Activated CD4-positive, alpha-beta T cell treated with anti-CD3 and anti-CD28 coated beads, Interleukin-2, amount 10 ng/mL, durations not matched to agents 24 days and 14 days (primary cell): ENCODE data around the gene C1QC. TPM values are rescaled to one million over a fixed set of nuclear protein-coding genes. Genes with fewer than 3 reads are reported as not detected.

Experiments
- DNase-seq: peaks from one replicate; pipeline ENCODE4 v3.0.0; 2022
- H3K27ac Mint-ChIP-seq: one replicate; pipeline ENCODE4 v1.8.0; 2022; ENCODE audit warnings: mild to moderate bottlenecking, mixed read lengths
- H3K27me3 Mint-ChIP-seq: one replicate; pipeline ENCODE4 v1.8.0; 2022; ENCODE audit warnings: mixed read lengths
- H3K36me3 Mint-ChIP-seq: one replicate; pipeline ENCODE4 v1.8.0; 2022; ENCODE audit warnings: low read depth, mild to moderate bottlenecking, mixed read lengths
- H3K4me1 Mint-ChIP-seq: one replicate; pipeline ENCODE4 v1.8.0; 2021; ENCODE audit warnings: mixed read lengths
- H3K4me3 Mint-ChIP-seq: one replicate; pipeline ENCODE4 v1.8.0; 2022; ENCODE audit warnings: mild to moderate bottlenecking, moderate library complexity, mixed read lengths
- H3K9me3 Mint-ChIP-seq: one replicate; pipeline ENCODE4 v1.8.0; 2021; ENCODE audit warnings: mixed read lengths
- intact Hi-C: fragments of 100-400 bp; cut with micrococcal nuclease; formaldehyde crosslinking; loops from one replicate; pipeline ENCODE4 v1.15.1; 2023
- total RNA-seq: library from RNA; stranded (reverse); gene quantifications from 2 replicates; pipeline ENCODE4 v1.2.3, GENCODE V29; 2022

Gene C1QC
- not detected in 2 replicates for total RNA-seq

DNA sequence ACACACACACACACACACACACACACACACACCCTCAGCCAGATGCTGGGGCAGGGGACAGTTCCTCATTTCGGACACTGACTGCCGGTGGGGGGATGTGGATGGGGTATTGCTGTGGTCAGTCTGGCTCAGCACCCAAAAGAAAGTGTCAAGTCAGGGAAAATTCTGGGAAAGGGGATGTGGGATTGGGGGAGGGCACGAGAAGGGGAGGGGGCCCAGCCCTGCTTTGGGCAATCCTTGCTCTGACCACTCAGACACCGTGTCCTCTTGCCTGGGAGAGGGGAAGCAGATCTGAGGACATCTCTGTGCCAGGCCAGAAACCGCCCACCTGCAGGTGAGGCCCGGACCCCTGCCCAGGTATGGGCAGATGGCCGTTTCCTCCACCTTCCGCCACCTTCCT lies at the start of gene C1QC:
Gene C1QC (plus strand): TSS at position 253 of the 400 bp plus-strand sequence. CDS start 391 bp downstream, outside the sequence.
- H3K9me3 Mint-ChIP-seq, result no peaks in the 10 kb centered on the region
- H3K4me1 Mint-ChIP-seq, result no peaks in the 10 kb centered on the region
- no peaks in the 10 kb centered on the region for H3K36me3 Mint-ChIP-seq
- H3K27ac Mint-ChIP-seq, result no peak within 1 kb of the TSS
- no peak within 1 kb of the TSS for H3K4me3 Mint-ChIP-seq
- no peak for DNase-seq
- no peaks in the 10 kb centered on the region for H3K27me3 Mint-ChIP-seq
- intact Hi-C loops, result loop anchor here (5.0 kb wide), 1 partner anchor 511 kb away; no protein-coding TSS in a partner anchor

DNA sequence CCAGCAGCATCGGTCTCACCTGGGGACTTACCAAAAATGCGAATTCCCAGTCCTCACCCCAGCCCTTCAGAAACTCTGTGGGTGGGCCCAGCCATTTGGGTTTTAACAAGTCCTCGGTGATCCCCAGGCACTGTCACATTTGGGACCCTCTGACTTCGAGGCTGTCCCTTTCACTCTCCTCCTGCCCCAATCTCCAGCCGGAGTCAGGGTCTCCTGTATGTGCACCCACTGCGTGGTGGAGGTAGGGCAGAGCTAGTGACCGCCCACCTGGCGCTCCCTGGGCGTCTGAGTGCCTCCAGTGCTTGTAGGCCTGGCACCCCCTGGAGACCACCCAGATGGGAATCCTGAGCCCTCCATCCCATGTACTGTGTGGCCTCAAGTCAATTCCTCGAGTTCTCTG lies 49.0 kb upstream of the C1QC start:
- no peak for DNase-seq

DNA sequence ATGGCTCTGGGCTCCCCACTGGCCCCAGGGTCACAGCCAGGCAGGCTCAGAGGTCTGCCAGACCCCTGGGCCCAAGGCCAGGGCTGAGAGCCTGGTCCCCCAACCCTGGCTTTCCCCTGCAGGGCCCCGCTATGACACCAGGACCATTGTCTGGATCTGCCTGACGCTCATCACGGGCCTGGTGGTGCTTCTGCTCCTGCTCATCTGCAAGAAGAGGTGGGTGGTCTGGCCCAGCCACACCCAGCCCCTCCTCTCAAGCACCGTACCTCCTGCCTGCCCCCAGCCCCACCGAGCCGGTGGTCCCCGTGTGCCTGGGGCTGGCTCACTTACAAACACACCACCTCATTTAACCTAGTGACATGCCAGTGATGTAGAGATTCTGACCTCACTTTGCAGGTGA lies 48.3 kb upstream of the C1QC start:
- Mint-ChIP-seq H3K9me3 (no peaks in the 10 kb centered on the region), H3K4me1 (no peaks in the 10 kb centered on the region), H3K36me3 (no peaks in the 10 kb centered on the region), H3K4me3 (no peak overlapping the region), H3K27me3 (no peaks in the 10 kb centered on the region), H3K27ac (no peak overlapping the region)
- intact Hi-C loops, result no loop called here
- DNase-seq, result no peak

More for the DNA sequence above, 49.0 kb upstream of the C1QC start:
- Mint-ChIP-seq H3K27me3 (no peaks in the 10 kb centered on the region), H3K27ac (no peak overlapping the region), H3K9me3 (no peaks in the 10 kb centered on the region), H3K4me1 (no peaks in the 10 kb centered on the region), H3K36me3 (no peaks in the 10 kb centered on the region), H3K4me3 (no peak overlapping the region)
- intact Hi-C loops, result no loop called here

DNA sequence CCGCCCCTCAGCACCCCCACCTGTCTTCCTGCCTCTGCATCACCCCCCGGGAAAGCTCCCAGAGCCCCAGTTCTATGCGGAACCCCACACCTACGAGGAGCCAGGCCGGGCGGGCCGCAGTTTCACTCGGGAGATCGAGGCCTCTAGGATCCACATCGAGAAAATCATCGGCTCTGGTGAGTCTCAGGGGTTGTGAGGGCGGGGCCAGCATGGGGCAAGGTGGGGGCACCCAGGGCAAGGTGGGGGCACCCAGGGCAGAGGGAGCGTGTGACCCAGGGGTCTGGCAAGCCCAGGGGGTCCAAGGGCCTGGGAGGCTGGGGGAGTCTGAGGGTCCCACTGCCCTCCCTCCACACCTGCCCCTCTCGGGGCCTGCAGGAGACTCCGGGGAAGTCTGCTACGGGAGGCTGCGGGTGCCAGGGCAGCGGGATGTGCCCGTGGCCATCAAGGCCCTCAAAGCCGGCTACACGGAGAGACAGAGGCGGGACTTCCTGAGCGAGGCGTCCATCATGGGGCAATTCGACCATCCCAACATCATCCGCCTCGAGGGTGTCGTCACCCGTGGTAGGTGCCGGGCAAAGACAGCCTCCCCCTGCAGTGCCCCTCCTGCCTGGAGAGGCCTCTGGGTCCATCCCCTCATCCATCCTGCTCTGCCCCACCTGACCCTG lies 46.0 kb upstream of the C1QC start:
- Mint-ChIP-seq H3K36me3 (no peaks in the 10 kb centered on the region), H3K4me1 (no peaks in the 10 kb centered on the region), H3K9me3 (no peaks in the 10 kb centered on the region), H3K4me3 (no peak overlapping the region), H3K27me3 (no peaks in the 10 kb centered on the region), H3K27ac (no peak overlapping the region)
- intact Hi-C loops, result no loop called here
- no peak for DNase-seq

DNA sequence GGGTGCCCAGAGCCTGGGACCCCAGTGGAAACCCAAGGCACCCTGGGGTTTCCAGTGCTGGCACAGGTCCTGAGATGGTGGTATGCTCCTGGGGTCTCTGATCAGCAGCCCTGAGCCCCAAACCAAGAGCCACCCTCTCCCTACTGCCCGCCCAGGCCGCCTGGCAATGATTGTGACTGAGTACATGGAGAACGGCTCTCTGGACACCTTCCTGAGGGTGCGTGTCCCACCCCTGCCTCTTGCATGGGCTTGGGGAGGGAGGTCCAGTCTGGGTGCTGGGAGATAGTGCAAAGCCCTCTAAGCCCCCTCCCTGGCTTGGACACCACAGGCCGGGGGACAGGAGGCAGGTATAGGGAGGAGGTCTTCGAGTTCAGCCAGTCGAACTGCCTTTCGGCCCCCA lies 45.4 kb upstream of the C1QC start:
- Mint-ChIP-seq H3K36me3 (no peaks in the 10 kb centered on the region), H3K27me3 (no peaks in the 10 kb centered on the region), H3K9me3 (no peaks in the 10 kb centered on the region), H3K4me1 (no peaks in the 10 kb centered on the region), H3K4me3 (no peak overlapping the region), H3K27ac (no peak overlapping the region)
- intact Hi-C loops, result no loop called here
- no peak for DNase-seq

GRCh38 chr1:22598736-22599135 lies 44.7 kb upstream of the C1QC start:
- H3K4me3 Mint-ChIP-seq, result no peak overlapping the region
- no peak for DNase-seq
- intact Hi-C loops, result no loop called here
- no peaks in the 10 kb centered on the region for H3K4me1 Mint-ChIP-seq
- H3K27ac Mint-ChIP-seq, result no peak overlapping the region
- no peaks in the 10 kb centered on the region for H3K9me3 Mint-ChIP-seq
- H3K27me3 Mint-ChIP-seq, result no peaks in the 10 kb centered on the region
- no peaks in the 10 kb centered on the region for H3K36me3 Mint-ChIP-seq

GRCh38 chr1:22600071-22600816 lies 43.2 kb upstream of the C1QC start:
- intact Hi-C loops, result no loop called here
- H3K36me3 Mint-ChIP-seq, result no peaks in the 10 kb centered on the region
- H3K4me3 Mint-ChIP-seq, result no peak overlapping the region

DNA sequence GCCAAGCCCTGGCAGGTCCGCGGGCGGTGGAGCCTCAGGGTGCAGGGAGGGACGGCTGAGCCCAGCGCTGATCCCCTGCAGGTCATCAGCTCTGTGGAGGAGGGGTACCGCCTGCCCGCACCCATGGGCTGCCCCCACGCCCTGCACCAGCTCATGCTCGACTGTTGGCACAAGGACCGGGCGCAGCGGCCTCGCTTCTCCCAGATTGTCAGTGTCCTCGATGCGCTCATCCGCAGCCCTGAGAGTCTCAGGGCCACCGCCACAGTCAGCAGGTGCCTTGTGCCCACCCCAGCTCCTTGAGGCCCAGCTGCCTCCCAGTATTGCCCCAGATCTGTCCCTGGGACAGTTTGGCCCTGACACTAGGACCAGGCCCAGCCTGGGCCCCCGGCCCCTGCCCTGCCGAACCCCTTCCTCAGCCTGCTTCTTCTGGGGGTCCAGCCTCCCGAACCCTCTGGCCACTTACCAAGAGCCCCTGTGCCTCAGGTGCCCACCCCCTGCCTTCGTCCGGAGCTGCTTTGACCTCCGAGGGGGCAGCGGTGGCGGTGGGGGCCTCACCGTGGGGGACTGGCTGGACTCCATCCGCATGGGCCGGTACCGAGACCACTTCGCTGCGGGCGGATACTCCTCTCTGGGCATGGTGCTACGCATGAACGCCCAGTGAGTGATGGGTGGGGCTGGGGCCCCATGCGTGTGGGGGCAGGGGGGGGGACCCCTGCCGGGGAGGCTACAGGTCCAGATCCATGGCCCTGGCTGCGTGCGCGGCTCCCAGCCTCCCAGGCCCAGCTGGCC lies 42.4 kb upstream of the C1QC start:
- H3K9me3 Mint-ChIP-seq, result no peaks in the 10 kb centered on the region
- DNase-seq, result no peak
- H3K36me3 Mint-ChIP-seq, result no peaks in the 10 kb centered on the region
- no peaks in the 10 kb centered on the region for H3K4me1 Mint-ChIP-seq
- intact Hi-C loops, result no loop called here
- H3K4me3 Mint-ChIP-seq, result no peak overlapping the region
- no peak overlapping the region for H3K27ac Mint-ChIP-seq
- peaks cover 2% of the 10 kb centered on the region for H3K27me3 Mint-ChIP-seq

More at GRCh38 chr1:22600071-22600816, 43.2 kb upstream of the C1QC start:
- Mint-ChIP-seq H3K9me3 (no peaks in the 10 kb centered on the region), H3K27ac (no peak overlapping the region), H3K4me1 (no peaks in the 10 kb centered on the region), H3K27me3 (peaks cover 2% of the 10 kb centered on the region)
- no peak for DNase-seq

DNA sequence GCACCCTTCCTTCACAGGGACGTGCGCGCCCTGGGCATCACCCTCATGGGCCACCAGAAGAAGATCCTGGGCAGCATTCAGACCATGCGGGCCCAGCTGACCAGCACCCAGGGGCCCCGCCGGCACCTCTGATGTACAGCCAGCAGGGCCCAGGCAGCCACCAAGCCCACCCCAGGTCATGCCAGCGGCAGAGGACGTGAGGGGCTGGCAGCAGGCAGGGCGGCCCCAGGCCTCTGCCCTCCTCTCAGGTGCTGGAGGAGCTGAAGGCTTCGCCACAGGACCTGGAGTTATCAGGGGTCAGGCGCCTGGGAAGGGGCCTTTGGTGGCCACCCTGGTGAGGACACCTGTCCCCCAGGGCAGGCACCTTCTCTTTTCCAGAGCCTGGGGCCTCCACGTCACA lies 41.8 kb upstream of the C1QC start:
- H3K9me3 Mint-ChIP-seq, result no peaks in the 10 kb centered on the region
- no peak for DNase-seq
- no peak overlapping the region for H3K27ac Mint-ChIP-seq
- no peaks in the 10 kb centered on the region for H3K4me1 Mint-ChIP-seq
- H3K27me3 Mint-ChIP-seq, result peaks cover 2% of the 10 kb centered on the region
- intact Hi-C loops, result no loop called here
- H3K36me3 Mint-ChIP-seq, result no peaks in the 10 kb centered on the region
- H3K4me3 Mint-ChIP-seq, result no peak overlapping the region

GRCh38 chr1:22602060-22602740 lies 41.2 kb upstream of the C1QC start:
- Mint-ChIP-seq H3K4me1 (no peaks in the 10 kb centered on the region), H3K27ac (no peak overlapping the region), H3K36me3 (no peaks in the 10 kb centered on the region), H3K27me3 (peaks cover 2% of the 10 kb centered on the region), H3K9me3 (no peaks in the 10 kb centered on the region), H3K4me3 (no peak overlapping the region)
- no peak for DNase-seq
- intact Hi-C loops, result no loop called here

DNA sequence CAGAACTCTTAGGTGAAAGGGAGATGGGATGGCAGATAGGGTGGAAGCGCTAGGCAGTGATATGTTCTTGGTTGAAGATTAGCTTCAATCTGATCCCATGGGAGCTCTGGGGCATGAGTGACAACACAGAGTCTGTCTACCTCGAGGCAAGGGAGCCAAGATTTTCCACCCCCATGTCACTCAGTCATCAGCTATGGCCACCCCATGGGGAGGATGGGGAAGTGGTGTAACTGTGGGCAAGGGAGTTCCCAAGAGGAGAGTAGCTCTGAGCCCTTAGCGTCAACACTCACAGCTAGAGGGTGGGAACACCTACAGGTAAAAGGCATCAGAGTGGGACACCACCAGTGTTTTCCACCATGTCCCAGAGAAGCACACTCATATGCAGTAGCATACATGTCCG lies 37.3 kb upstream of the C1QC start:
- intact Hi-C loops, result no loop called here
- no peaks in the 10 kb centered on the region for H3K9me3 Mint-ChIP-seq
- H3K36me3 Mint-ChIP-seq, result no peaks in the 10 kb centered on the region
- H3K27me3 Mint-ChIP-seq, result peaks cover 9% of the 10 kb centered on the region
- no peak for DNase-seq
- no peak overlapping the region for H3K27ac Mint-ChIP-seq
- H3K4me3 Mint-ChIP-seq, result no peak overlapping the region
- no peaks in the 10 kb centered on the region for H3K4me1 Mint-ChIP-seq

- Mint-ChIP-seq H3K4me1 (no peaks in the 10 kb centered on the region), H3K36me3 (no peaks in the 10 kb centered on the region), H3K4me3 (no peak overlapping the region), H3K27ac (no peak overlapping the region), H3K9me3 (no peaks in the 10 kb centered on the region), H3K27me3 (peaks cover 9% of the 10 kb centered on the region)
- DNase-seq, result no peak
- intact Hi-C loops, result no loop called here
These were observed 36.3 kb upstream of the C1QC start for GRCh38 chr1:22607154-22607553.

GRCh38 chr1:22608361-22608760 lies 35.1 kb upstream of the C1QC start:
- Mint-ChIP-seq H3K27ac (no peak overlapping the region), H3K4me1 (no peaks in the 10 kb centered on the region), H3K27me3 (peaks cover 9% of the 10 kb centered on the region), H3K4me3 (no peak overlapping the region), H3K36me3 (no peaks in the 10 kb centered on the region), H3K9me3 (no peaks in the 10 kb centered on the region)
- intact Hi-C loops, result no loop called here
- no peak for DNase-seq

DNA sequence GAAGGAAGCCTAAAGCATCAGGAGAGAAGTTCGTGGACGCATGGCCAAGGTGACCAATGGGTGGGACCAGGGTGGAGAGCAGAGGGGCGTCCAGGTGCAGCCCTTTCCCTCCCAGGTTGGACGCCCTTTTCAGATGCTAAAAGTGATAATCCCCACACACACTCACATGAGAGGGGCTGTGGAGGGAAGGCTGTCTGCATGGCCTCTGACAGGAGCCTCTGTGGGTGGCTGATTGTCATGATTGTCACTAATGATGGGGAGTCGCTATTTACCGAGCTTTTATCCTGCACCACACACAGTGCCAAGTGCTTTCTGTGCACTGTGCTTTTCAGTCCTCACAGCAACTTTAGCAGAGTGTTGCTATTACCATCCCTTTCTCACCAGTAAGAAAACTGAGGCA lies 34.1 kb upstream of the C1QC start:
- H3K27me3 Mint-ChIP-seq, result peaks cover 9% of the 10 kb centered on the region
- no peaks in the 10 kb centered on the region for H3K9me3 Mint-ChIP-seq
- DNase-seq, result no peak
- H3K27ac Mint-ChIP-seq, result no peak overlapping the region
- H3K4me1 Mint-ChIP-seq, result no peaks in the 10 kb centered on the region
- H3K36me3 Mint-ChIP-seq, result no peaks in the 10 kb centered on the region
- no peak overlapping the region for H3K4me3 Mint-ChIP-seq
- intact Hi-C loops, result no loop called here
